Ureter (tissue), 1 donor: ENCODE measurements around the gene WDR20. TPM values are rescaled to one million over a fixed set of nuclear protein-coding genes. Genes with fewer than 3 reads are reported as not detected.
"Not testable (repeated sequence)": the region's sequence is repeated elsewhere in the genome, so short reads cannot be mapped to it uniquely, and the experiment has no call there.

ENCODE experiments used
- DNase-seq: peaks from one replicate; pipeline ENCODE4 v3.0.0-alpha.2; 2020; ENCODE audit warnings: low spot score
- total RNA-seq: library from RNA; stranded (reverse); gene quantifications from one replicate; pipeline ENCODE4 v1.2.4, GENCODE V29; 2023
- donor health status: DM: yes; HTN: yes; CAD: no.

The WDR20 gene
- total RNA-seq, 1 donor from 2014 or later = 45.7 TPM

DNA sequence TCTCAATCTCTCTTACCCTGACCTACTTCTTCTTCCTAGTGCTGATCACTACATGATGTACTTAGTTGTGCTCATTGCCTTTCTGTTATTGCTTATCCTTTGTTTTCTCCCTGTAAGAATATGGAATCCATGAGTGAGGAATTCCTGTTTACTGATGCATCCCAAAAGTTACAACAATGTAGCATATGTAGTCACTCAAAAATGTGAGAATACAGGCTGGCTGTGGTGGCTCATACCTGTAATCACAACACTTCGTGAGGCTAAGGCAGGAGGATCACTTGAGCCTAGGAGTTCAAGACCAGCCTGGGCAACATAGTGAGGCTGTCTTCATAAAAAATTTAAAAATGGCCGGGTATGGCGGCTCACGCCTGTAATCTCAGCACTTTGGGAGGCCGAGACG lies 8.0 kb upstream of the WDR20 start:
- DNase-seq = no peak

DNA sequence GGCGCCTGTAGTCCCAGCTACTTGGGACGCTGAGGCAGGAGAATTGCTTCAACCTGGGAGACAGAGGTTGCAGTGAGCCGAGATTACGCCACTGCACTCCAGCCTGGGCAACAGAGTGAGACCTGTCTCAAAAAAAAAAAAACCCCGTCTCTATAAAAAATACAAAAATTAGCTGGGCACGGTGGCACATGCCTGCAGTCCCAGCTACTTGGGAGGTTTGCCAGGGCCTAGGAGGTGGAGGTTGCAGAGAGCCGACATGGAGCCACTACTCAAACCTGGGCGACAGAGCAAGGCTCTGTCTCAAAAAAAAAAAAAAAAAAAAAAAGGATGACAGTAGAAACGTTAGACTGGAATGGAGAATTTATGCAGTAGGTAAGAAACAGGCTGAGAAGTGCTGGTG lies 5.7 kb upstream of the WDR20 start:
- not testable (repeated sequence) for DNase-seq

DNA sequence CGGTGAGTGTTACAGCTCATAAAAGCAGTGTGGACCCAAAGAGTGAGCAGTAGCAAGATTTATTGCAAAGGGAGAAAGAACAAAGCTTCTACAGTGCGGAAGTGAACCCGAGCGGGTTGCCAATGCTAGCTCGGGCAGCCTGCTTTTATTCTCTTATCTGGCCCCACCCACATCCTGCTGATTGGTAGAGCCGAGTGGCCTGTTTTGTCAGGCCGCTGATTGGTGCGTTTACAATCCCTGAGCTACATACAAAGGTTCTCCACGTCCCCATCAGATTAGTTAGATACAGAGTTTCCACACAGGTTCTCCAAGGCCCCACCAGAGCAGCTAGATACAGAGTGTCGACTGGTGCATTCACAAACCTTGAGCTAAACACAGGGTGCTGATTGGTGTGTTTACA lies 5.0 kb upstream of the WDR20 start:
- DNase-seq = not testable (repeated sequence)

DNA sequence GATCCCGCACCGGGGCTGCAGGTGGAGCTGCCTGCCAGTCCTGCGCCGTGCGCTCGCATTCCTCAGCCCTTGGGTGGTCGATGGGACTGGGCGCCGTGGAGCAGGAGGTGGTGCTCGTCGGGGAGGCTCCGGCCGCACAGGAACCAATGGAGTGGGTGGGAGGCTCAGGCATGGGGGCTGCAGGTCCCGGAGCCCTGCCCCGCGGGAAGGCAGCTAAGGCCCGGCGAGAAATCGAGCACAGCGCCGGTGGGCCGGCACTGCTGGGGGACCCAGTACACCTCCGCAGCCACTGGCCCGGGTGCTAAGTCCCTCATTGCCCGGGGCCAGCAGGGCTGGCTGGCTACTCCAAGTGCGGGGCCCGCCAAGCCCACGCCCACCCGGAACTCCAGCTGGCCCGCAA lies 4.2 kb upstream of the WDR20 start:
- not testable (repeated sequence) for DNase-seq

DNA sequence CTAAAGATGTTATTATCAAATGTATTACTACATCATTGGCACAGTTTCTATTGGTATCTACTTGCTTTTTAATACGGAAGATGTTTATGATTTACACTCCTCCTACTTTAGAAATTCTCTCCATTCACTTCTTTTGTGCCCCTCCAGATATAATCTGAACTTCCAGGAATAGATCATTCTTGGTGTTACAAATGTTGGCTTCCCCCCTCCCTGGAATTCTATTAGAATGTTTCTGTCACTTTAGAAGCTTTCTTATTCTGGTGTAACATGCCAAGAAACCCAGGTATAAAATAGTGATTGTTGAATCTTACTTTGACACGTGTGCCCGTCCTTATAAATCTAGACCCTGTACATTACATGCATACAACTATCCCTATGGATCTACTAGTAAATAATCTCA lies 1.2 kb upstream of the WDR20 start:
- DNase-seq = no peak

DNA sequence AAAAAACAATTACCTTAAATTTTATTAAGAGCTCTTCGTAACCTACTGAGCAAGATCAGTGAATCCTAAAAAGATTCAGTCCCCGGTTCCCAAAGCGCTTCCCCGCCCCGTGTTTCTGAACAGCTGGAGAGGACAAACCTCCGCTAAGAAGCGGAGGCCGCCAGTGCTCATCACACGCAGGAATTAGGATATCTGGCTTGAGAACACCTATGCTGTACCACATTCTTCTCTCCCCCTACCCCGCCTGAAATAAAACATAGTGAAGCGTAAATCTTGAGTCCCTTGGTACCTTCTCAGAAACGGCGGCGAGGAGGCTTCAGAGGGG lies 774 bp upstream of the WDR20 start:
- no peak for DNase-seq

DNA sequence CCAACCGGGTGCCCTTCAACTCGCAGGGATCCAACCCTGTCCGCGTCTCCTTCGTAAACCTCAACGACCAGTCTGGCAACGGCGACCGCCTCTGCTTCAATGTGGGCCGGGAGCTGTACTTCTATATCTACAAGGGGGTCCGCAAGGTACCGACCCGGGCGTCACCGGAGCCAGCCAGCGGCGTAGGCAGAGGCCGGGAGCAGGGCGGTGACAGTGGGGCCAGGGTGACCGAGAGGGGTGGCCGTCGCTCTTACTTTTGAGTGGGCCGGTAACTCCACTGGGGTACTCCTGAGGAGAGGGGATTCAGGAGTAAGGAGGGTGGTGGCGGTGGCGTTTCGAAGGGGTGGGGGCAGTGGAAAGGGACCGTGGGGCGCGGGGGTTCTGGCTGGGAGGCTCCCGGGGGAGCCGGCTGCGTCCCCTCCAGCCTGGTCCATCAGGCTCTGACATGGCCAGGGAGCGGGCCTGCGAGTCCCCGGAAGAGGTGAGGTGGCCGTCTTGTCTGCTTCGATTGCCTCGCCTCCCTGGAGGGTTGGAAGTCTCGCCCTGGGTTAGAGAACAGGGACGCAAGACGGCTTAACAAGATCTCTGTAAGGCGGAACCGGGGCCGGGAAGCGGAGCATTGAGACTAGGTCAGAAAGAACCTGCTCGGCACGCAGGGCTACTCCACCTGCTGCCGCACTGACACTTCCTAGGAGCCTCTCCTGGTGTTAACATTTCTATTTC lies 491 bp downstream of the WDR20 start:
- DNase-seq = peak; percentile 47

DNA sequence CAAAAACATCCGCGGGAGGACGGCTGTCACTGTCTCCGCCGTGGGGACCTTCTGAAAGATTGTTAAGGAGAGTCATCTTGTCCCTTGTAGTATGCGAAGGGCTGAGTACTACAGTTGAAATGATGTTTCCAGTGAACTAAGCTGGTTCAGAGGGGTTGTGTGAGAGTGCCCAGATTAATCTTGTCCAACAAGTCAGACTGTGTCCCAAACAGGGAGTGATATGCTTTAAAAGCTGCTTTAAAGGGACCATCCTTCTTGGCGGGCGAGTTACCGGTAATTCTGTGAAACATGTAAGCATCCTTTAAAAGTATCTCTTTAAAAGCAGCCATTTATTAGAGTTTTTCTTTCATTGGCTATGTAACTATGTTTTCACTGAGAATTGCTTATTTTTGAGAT lies 1.1 kb downstream of the WDR20 start:
- no peak for DNase-seq

DNA sequence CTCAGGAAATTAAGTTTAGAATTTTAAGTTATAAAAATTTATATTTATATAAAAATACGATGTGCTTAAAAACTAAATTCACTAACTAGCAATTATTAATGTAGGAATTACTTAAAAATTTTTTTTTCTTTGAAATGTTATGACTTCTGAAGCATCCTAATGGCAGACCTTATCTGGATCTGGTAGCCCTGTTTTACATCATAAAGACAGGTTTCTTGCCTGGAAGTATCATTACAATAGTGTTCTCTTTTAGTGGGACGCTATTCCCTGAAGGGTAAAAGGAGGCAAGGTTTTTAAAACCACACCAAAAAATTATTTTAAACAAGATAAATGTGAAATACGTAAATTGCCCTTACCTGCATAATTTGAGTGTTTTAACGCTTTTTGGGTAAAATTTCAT lies 2.1 kb downstream of the WDR20 start:
- no peak for DNase-seq

DNA sequence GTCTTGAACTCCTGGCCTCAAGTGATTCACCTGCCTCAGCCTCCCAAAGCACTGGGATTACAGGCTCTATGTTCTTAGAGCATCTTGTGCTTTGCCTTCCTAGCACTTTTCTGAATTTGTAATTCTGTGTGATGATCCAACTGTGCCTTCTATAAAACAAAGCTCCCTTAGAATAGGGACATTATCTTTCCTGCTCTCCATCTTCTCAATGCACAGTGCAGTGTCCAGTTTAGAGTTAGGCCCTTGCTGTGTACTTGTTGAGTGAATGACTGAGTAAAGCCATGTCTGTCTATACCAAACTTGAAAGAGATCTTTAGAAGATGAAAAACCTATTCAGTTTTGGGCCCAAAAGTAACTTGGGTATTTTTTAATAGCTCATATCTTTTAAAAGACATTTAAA lies 5.2 kb downstream of the WDR20 start:
- DNase-seq = no peak

DNA sequence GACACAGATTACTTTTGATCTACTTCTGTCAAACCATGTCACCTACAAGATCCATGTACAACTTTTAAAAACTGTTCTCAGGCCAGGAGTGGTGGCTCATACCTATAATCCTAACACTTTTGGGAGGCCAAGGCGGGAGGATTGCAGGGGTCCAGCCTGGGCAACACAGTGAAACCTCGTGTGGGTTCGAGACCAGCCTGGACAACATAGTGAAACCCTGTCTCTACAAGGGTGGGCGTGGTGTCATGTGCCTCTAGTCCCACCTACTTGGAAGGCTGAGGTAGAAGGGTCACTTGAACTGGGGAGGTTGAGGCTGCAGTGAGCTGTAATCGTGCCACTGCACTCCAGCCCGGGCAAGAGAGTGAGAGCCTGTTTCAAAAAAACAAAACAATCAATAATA lies 5.7 kb downstream of the WDR20 start:
- DNase-seq = no peak

DNA sequence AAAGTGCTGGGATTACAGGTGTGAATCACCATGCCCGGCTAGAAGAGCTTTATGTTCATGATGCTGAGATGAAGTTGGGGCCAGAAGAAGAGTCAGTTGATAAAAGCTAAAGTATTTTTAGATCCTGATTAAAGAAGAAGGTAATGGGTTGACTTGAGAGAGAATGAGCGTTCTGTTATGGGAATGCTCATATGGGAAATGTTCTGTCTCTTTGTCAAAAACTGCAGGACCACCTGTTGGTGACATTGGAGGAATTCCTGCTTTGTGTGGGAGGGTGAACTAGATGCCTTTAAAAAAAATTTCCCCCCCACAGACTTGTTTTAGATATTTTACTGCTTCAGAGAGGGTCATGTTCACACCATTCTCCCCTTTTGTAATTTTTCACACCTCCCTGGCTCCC lies 6.7 kb downstream of the WDR20 start:
- no peak for DNase-seq

DNA sequence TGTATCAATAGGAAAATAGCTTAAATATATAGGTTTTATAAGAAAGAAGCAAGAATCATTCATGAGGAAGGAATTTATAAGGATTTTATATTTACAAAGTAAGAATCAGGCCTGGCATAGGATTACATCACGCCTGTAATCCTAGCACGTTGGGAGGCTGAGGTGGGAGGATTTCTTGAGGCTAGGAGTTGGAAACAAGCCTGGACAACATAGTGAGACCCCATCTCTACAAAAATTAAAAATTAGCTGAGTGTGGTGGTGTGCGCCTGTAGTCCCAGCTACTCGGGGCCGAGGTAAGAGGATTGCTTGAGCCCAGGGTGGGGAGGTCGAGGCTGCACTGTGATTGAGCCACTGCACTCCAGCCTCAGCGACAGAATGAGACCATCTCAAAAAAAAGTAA lies 10.4 kb downstream of the WDR20 start:
- no peak for DNase-seq

DNA sequence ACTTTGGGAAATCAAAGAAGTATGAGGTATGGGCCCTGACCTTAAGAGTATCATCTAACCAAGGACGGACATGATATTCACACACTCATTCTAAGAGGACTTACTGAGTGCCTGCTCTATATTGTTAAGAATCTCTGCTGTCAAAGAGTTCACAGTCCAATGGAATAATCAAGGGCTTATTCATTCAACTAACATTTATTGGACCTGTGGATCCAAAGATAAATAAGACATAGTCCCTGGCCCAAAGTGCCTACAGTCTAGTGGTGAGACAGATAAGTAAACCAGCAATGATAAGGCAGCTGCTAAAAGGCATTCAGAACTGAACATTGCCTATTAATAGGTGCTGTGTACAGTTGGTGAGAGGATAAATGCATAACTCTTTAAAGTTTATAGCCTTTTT lies 11.0 kb downstream of the WDR20 start:
- DNase-seq = no peak

DNA sequence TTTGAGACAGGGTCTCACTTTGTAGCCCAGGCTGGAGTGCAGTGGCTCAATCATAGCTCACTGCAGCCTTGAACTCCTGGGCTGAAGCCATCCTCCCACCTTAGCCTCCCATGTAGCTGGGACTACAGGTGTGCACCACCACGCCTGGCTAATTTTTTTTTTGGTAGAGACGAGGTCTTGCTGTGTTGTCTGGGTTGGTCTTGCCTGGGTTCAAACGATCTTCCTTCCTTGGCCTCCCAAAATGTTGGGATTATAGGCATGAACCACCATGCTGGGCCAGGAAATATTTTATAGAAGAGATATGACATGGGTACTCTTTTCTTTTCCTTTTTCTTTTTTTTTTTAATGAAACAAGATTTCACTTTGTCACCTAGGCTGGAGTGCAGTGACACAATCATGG lies 11.7 kb downstream of the WDR20 start:
- DNase-seq = not testable (repeated sequence)

DNA sequence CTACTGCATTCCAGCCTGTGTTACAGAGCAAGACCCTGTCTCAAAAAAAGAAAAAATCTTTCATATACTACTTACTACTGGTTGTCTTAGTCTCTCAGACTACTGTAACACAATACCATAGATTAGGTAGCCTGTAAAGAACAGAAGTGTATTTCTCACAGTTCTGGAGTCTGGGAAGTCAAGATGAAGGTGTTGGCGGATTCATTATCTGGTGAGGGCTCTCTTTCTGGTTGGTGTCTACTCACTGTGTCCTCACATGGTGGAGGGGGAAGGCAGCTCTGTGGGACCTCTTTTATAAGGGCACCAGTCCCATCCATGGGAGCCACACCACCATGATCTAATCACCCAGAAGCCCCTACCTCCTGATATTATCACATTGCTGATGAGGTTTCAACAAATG lies 14.4 kb downstream of the WDR20 start:
- DNase-seq = no peak

DNA sequence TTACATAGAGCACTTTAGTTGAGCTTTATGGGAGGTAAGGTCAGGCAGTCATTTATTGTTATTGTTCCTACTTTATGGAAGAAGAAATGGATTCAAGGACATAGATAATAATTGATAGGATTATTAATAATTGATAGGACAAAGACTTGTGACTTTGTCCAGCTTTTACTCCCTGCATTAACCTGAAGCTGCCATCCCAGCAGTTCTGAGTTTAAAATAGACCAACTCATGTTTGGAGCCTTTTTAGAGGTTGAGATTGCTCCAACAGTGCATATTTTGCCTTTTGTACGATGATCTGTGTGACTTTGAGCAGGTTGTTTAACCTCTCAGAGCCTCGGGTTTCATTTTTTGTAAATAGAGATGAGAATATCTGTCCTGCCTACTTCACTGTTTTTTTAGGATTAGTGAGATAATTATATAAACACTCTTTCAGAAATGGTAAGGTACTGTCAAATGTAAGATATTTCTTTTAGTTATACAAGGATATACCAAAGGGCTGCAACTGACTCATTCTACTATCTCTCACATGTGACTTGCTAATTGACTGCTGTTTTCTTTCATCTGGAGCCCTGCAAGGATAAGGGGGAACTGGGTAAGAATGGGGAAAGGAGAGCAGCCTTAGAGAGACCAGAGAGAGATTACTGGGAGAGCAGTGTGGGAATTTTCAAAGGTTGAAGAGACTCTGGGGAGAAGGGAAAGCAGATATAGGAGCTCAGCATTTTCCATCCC lies 15.3 kb downstream of the WDR20 start:
- no peak for DNase-seq

DNA sequence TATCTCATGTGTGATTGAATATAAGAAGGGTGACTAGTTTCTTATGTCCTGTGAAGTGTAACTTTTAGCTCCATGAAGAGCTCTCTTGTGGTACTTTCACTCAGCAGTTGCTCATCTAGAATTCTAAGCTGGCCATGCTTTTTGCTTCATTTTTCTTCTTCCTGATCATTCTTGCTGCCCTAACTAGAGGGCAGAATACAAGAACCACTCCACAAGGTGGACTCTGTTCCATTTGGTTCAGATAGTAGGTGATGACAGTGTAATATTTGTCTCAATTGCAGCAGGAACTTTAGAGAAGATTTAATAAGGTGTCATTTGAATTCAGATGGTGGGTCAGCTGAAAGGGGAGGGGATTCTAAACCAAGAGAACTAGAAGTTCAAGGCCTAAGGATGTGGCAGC lies 17.6 kb downstream of the WDR20 start:
- no peak for DNase-seq

DNA sequence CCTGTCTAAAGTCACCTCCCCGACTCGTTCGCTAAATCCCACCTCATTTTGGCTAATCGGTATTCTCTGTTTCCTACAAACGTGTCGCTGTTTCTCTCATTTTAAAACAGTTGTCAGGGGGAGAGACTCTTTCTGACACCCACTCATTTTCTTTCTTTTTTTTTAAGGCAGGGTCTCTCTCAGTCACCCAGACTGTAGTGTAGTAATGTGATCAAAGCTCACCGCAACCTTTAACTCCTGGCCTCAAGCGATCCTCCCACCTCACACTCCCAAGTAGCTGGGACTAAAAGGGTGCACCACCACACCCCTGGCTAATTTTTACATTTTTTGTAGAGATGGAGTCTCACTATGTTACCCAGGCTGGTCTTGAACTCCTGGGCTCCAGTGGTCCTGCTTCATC lies 19.1 kb downstream of the WDR20 start:
- DNase-seq = no peak

DNA sequence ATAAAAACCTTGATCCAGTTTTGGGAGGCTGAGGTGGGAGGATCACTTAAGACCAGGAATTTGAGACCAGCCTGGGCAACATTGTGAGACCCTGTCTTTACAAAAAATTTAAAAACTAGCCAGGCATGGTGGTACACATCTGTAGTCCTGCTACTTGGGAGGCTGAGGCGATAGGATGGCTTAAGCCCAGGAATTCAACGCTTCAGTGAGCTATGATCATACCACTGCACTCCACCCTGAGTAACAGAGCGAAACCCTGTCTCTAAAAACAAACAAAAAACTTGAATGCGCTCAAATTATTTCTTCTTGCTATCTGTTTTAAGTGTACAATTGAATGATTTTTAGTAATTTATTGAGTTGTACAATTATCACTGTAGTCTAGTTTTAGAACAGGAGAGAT lies 20.1 kb downstream of the WDR20 start:
- DNase-seq = no peak

DNA sequence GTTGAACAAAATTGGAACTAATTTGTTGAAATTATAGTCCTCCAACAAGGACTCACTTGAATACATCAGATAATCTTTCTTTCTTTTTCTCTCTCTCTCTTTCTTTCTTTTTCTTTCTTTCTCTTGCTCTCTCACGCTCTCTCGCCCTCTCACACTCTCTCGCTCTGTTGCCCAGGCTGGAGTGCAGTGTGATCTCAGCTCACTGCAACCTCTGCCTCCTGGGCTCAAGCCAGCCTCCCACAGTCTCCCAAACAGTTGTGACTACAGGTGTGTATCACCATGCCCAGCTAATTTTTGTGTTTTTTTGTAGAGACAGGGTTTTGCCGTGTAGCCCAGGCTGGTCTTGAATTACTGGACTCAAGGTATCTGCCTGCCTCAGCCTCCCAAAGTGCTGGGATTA lies 22.8 kb downstream of the WDR20 start:
- DNase-seq = no peak

DNA sequence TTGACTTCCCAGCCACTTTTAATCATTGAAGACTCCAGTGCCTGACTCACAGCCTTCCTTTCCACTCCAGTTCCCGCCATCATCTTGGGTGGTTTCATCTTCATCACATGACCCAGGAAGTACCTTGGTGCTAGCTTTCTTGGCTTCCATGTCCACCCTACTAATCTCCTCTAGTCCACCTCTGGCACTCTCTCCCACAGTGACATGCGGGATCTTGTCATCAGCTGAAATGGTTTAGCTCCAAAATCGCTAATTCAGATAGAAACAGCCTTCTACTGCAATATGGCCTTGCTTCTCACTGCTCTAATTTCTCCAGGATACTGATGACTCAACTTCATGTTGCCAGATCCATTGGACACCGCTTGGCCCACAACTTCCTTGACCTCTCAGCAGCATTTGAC lies 24.5 kb downstream of the WDR20 start:
- no peak for DNase-seq

DNA sequence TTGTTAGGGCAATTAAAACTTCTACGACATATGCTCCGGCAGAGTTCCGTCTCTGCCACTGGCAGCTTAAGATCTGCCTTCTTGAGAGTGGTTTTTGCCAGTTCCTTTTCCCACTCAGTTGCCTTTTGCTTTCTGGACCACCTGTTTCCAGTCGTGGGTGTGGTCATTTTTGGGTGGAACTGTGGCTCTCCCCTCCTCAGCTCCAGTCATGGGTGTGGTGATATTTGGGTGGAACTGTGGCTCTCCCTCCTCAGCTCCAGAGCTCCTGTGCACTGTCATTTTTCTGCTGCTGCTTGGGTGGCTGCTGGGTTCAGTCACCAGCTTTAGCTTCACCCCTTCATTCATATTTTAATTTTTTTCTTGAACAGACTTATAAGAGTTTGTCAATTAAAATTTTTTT lies 25.3 kb downstream of the WDR20 start:
- no peak for DNase-seq

DNA sequence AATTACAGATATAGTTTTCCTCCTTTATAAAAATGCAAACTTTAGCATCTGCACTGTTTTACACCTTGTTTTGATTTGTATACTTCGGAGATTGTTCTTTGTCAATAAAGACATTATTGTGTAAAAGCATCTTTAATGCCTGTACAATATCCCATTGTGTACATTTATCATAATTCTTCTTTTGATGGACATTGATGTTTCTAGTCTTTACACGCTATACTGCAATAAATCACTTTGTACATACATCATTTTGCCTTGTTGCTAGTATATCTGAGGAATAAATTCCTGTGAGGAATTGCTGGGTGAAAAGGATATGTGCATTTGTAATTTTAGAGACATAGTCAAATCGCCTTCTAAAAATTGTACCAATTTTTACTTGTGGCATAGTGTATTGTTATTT lies 30.4 kb downstream of the WDR20 start:
- DNase-seq = no peak
